Vagina (tissue), 2 donors: ENCODE measurements around the gene TLCD3B. TPM values are rescaled to one million over a fixed set of nuclear protein-coding genes. Genes with fewer than 3 reads are reported as not detected.

Experiments
- DNase-seq, 2 donors: peaks; one replicate each; pipeline ENCODE4 v3.0.0-alpha.2; 2017; ENCODE audit errors: extremely low spot score in 2 of 2
- H3K27ac ChIP-seq: fragments of 200-600 bp; sonication (generic); one replicate; pipeline ENCODE4 v1.5.1; 2019
- H3K27me3 ChIP-seq: fragments of 200-600 bp; sonication (generic); one replicate; pipeline ENCODE4 v1.5.1; 2019
- H3K36me3 ChIP-seq, 2 donors: fragments of 200-600 bp; sonication (generic); one replicate each; pipeline ENCODE4 v1.5.1; 2017 to 2019
- H3K4me1 ChIP-seq: fragments of 200-600 bp; sonication (generic); one replicate; pipeline ENCODE4 v1.5.1; 2019
- H3K4me3 ChIP-seq, 2 donors: fragments of 200-600 bp; sonication (generic); 1 replicate in 1 of 2; 2 replicates in 1 of 2; pipeline ENCODE4 v1.5.1; 2016 to 2019
- H3K9me3 ChIP-seq: fragments of 200-600 bp; sonication (generic); one replicate; pipeline ENCODE4 v1.5.1; 2019
- POLR2A ChIP-seq, 2 donors: fragments of 450-650 bp; IDR thresholded peaks; one replicate each; pipeline ENCODE4 v1.6.1; 2017; ENCODE audit warnings: antibody characterized with exemption in 2 of 2, mild to moderate bottlenecking in 2 of 2, moderate library complexity in 2 of 2
- POLR2AphosphoS5 ChIP-seq, 2 donors: sonication (generic); formaldehyde crosslinking; IDR thresholded peaks; one replicate each; pipeline ENCODE4 v1.9.0; 2017; ENCODE audit warnings: antibody characterized with exemption in 2 of 2, mild to moderate bottlenecking in 2 of 2, low read depth in 1 of 2; ENCODE audit not compliant: insufficient read depth in 1 of 2
- intact Hi-C: fragments of 100-400 bp; cut with DNase I; formaldehyde crosslinking; loops from one replicate; pipeline ENCODE4 v1.15.1; 2023
- total RNA-seq: library from RNA; depleted of rRNA; stranded (reverse); fragments of >200 nt; gene quantifications from one replicate; pipeline ENCODE4 v1.2.3, GENCODE V29; 2016
- TF ChIP-seq, protein P1 (sequence below), 3 experiments: fragments of 450-650 bp in 2 of 3; fragments of 200-600 bp in 1 of 3; sonication (generic) in 1 of 3; IDR thresholded peaks; one replicate each; pipeline ENCODE4 v1.5.1; 2017 to 2019; ENCODE audit warnings: antibody characterized with exemption in 3 of 3, mild to moderate bottlenecking in 2 of 3, moderate library complexity in 2 of 3

TLCD3B gene
- total RNA-seq, 1 donor from 2014 or later: 0.98 TPM

DNA sequence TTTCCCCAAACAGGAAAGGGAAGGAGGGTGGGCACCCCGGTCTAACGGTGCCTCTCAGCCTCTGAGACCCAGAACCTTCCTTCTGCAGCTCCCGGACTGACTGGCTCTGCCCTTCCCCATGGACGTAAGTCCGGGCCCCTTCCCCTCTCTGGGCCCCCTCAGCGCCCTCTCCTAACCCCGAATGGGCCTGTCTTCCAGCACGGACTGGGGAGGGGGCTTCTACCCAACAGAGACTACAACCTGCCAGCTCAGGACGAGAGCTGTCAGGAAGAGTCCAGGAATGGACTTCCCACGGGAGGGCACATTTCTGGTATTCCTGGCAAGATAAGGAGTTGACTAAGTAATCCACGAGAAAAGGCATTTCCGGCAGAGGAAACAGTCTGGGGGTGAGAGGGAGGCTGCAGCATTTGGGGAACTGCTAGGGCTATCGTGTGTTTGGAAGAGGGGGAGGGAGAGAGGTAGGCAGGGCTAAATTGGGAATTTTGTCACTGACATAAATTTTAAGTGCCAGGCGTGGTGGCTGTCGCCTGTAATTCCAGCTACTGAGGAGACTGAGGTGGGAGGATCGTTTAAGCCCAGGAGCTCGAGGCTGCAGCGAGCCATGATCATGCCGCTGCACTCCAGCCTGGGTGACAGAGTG is 22.4 kb upstream of the TLCD3B start:
- H3K27me3 ChIP-seq: no peaks in the 10 kb centered on the region
- no peaks in the 10 kb centered on the region for H3K9me3 ChIP-seq
- no peaks in the 10 kb centered on the region for H3K36me3 ChIP-seq
- TF ChIP-seq POLR2AphosphoS5 (IDR thresholded peaks at IDR 0.05; ENCODE audit: insufficient read depth in 1 of 2, low read depth in 1 of 2) (no peak), POLR2A (IDR thresholded peaks at IDR 0.05) (no peak)
- TF ChIP-seq, protein P1, sequence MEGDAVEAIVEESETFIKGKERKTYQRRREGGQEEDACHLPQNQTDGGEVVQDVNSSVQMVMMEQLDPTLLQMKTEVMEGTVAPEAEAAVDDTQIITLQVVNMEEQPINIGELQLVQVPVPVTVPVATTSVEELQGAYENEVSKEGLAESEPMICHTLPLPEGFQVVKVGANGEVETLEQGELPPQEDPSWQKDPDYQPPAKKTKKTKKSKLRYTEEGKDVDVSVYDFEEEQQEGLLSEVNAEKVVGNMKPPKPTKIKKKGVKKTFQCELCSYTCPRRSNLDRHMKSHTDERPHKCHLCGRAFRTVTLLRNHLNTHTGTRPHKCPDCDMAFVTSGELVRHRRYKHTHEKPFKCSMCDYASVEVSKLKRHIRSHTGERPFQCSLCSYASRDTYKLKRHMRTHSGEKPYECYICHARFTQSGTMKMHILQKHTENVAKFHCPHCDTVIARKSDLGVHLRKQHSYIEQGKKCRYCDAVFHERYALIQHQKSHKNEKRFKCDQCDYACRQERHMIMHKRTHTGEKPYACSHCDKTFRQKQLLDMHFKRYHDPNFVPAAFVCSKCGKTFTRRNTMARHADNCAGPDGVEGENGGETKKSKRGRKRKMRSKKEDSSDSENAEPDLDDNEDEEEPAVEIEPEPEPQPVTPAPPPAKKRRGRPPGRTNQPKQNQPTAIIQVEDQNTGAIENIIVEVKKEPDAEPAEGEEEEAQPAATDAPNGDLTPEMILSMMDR (IDR thresholded peaks at IDR 0.05): no peak
- H3K4me1 ChIP-seq: peaks cover 27% of the 10 kb centered on the region
- intact Hi-C loops: no loop called here
- DNase-seq: no peak
- H3K4me3 ChIP-seq: peak overlapping the region; percentile 63 to 72
- H3K27ac ChIP-seq: no peak overlapping the region

- intact Hi-C loops: no loop called here
Measured at GRCh38 chr16:30052671-30053372, 21.8 kb upstream of the TLCD3B start.

DNA sequence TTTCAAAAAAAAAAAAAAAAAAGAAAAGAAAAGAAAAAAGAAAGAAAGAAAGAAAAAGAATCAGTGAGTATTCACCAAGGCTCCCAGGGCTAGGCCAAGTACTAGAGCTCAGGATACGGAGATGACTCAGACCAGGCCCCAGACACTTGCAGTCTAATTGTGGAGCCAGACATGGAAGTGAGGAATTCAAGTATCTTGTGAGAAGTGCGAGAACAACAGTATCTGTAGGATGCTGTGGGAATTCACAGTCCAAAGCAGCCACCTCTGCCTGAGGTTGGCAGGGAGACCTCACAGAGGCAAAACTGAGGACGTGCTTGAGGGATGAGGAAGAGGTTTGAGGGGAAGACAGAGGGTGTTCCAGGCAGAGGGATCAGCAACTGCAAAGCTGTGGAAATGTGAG is 20.4 kb upstream of the TLCD3B start:
- Histone ChIP-seq H3K27me3 (no peaks in the 10 kb centered on the region), H3K36me3 (no peaks in the 10 kb centered on the region), H3K4me1 (peaks cover 27% of the 10 kb centered on the region), H3K4me3 (no peak overlapping the region), H3K9me3 (no peaks in the 10 kb centered on the region), H3K27ac (no peak overlapping the region)
- TF ChIP-seq POLR2AphosphoS5 (IDR thresholded peaks at IDR 0.05; ENCODE audit: insufficient read depth in 1 of 2, low read depth in 1 of 2): no peak
- TF ChIP-seq POLR2A (IDR thresholded peaks at IDR 0.05): no peak
- TF ChIP-seq, protein P1 (IDR thresholded peaks at IDR 0.05): no peak
- no peak for DNase-seq
- intact Hi-C loops: no loop called here

More at GRCh38 chr16:30052671-30053372, 21.8 kb upstream of the TLCD3B start:
- Histone ChIP-seq H3K36me3 (no peaks in the 10 kb centered on the region), H3K4me1 (peaks cover 27% of the 10 kb centered on the region), H3K4me3 (peak overlapping the region; percentile 63 to 72), H3K9me3 (no peaks in the 10 kb centered on the region), H3K27me3 (no peaks in the 10 kb centered on the region), H3K27ac (peak overlapping the region; percentile 20)
- DNase-seq: no peak
- TF ChIP-seq POLR2AphosphoS5 (IDR thresholded peaks at IDR 0.05; ENCODE audit: insufficient read depth in 1 of 2, low read depth in 1 of 2) (peak; percentile 72 to 93), POLR2A (IDR thresholded peaks at IDR 0.05) (no peak)
- TF ChIP-seq, protein P1 (IDR thresholded peaks at IDR 0.05): no peak

GRCh38 chr16:30049871-30050270 is 18.8 kb upstream of the TLCD3B start:
- no peak for DNase-seq
- intact Hi-C loops: no loop called here
- TF ChIP-seq, protein P1 (IDR thresholded peaks at IDR 0.05): no peak
- TF ChIP-seq POLR2AphosphoS5 (IDR thresholded peaks at IDR 0.05; ENCODE audit: insufficient read depth in 1 of 2, low read depth in 1 of 2): no peak
- TF ChIP-seq POLR2A (IDR thresholded peaks at IDR 0.05): no peak
- peaks cover 23% of the 10 kb centered on the region for H3K4me1 ChIP-seq
- H3K4me3 ChIP-seq: no peak overlapping the region
- H3K9me3 ChIP-seq: no peaks in the 10 kb centered on the region
- H3K27ac ChIP-seq: no peak overlapping the region
- no peaks in the 10 kb centered on the region for H3K36me3 ChIP-seq
- H3K27me3 ChIP-seq: no peaks in the 10 kb centered on the region

- Histone ChIP-seq H3K27me3 (no peaks in the 10 kb centered on the region), H3K4me3 (no peak overlapping the region), H3K9me3 (no peaks in the 10 kb centered on the region), H3K36me3 (no peaks in the 10 kb centered on the region), H3K27ac (no peak overlapping the region), H3K4me1 (no peaks in the 10 kb centered on the region)
- TF ChIP-seq POLR2AphosphoS5 (IDR thresholded peaks at IDR 0.05; ENCODE audit: insufficient read depth in 1 of 2, low read depth in 1 of 2) (no peak), POLR2A (IDR thresholded peaks at IDR 0.05) (no peak)
- TF ChIP-seq, protein P1 (IDR thresholded peaks at IDR 0.05): no peak
- no peak for DNase-seq
- intact Hi-C loops: no loop called here
Measured at GRCh38 chr16:30046588-30046987, 15.5 kb upstream of the TLCD3B start.
